T-cell (primary cell): ENCODE measurements around the gene FHOD3. TPM values are rescaled to one million over a fixed set of nuclear protein-coding genes. Genes with fewer than 3 reads are reported as not detected.

Source experiments
- ATAC-seq, 4 experiments: fragments of 200-7000 bp in 3 of 4; fragments of 150-1000 bp in 1 of 4; cut with Tn5 transposase; replicated peaks in 1 of 4; 1 replicate in 3 of 4; 2 replicates in 1 of 4; pipeline ENCODE4 v1.10.0; 2021; ENCODE audit warnings: moderate library complexity in 3 of 4, mild to moderate bottlenecking in 2 of 4, moderate number of reproducible peaks in 1 of 4
- CTCF ChIA-PET, 2 donors: fragments of 300-600 bp; sonication (Branson Sonifier 250); formaldehyde crosslinking; loops; one replicate each; lab custom pipeline; 2022; ENCODE audit warnings: antibody characterized with exemption in 2 of 2; lab: Charles Lee
- POLR2A ChIA-PET, 2 donors: fragments of 300-600 bp; sonication (Branson Sonifier 250); formaldehyde crosslinking; loops; one replicate each; lab custom pipeline; 2022; ENCODE audit warnings: antibody characterized with exemption in 2 of 2; lab: Charles Lee
- DNase-seq, 35 experiments: peaks; one replicate each; pipeline versions ENCODE4 v3.0.0 to v3.0.0-alpha.2; 2013 to 2023
- H3K27ac ChIP-seq: one replicate; pipeline ENCODE4 v1.5.1; 2013; ENCODE audit warnings: low read length
- H3K27me3 ChIP-seq, 2 experiments: replicated peaks in 1 of 2; 1 replicate in 1 of 2; 2 replicates in 1 of 2; pipeline versions ENCODE4 v1.6.1 to v1.7.0; 2013; ENCODE audit warnings: low read length in 1 of 2, mixed read lengths in 1 of 2; ENCODE audit not compliant: control insufficient read depth in 2 of 2, insufficient read depth in 2 of 2; ENCODE audit errors: extremely low read depth in 1 of 2
- H3K36me3 ChIP-seq, 2 donors: 1 replicate in 1 of 2; 2 replicates in 1 of 2; pipeline versions ENCODE4 v1.6.1 to v1.7.0; 2013; ENCODE audit warnings: low read length in 1 of 2; ENCODE audit not compliant: control insufficient read depth in 2 of 2, insufficient read depth in 1 of 2; ENCODE audit errors: extremely low read depth in 1 of 2
- H3K4me1 ChIP-seq, 2 experiments: 1 replicate in 1 of 2; 2 replicates in 1 of 2; pipeline versions ENCODE4 v1.6.1 to v1.7.0; 2013; ENCODE audit warnings: low read length in 2 of 2, mixed read lengths in 1 of 2; ENCODE audit not compliant: insufficient read depth in 2 of 2, control insufficient read depth in 1 of 2; ENCODE audit errors: extremely low read depth in 1 of 2
- H3K4me3 ChIP-seq, 2 donors: 1 replicate in 1 of 2; 2 replicates in 1 of 2; pipeline versions ENCODE4 v1.5.1 to v1.7.0; 2013; ENCODE audit warnings: mild to moderate bottlenecking in 2 of 2, low read length in 1 of 2, moderate library complexity in 1 of 2; ENCODE audit not compliant: control insufficient read depth in 1 of 2; ENCODE audit errors: extremely low read depth in 1 of 2
- H3K9me3 ChIP-seq: 2 replicates; pipeline ENCODE4 v1.7.0; 2013
- H3K27ac Mint-ChIP-seq, 2 donors: one replicate each; pipeline ENCODE4 v1.8.0; 2020 to 2021; ENCODE audit warnings: mild to moderate bottlenecking in 2 of 2, mixed read lengths in 2 of 2
- H3K27me3 Mint-ChIP-seq, 2 donors: one replicate each; pipeline ENCODE4 v1.8.0; 2021 to 2022; ENCODE audit warnings: mixed read lengths in 2 of 2
- H3K36me3 Mint-ChIP-seq: one replicate; pipeline ENCODE4 v1.8.0; 2021; ENCODE audit warnings: mixed read lengths
- H3K4me1 Mint-ChIP-seq, 3 donors: one replicate each; pipeline ENCODE4 v1.8.0; 2020 to 2022; ENCODE audit warnings: mixed read lengths in 3 of 3, mild to moderate bottlenecking in 1 of 3
- H3K4me3 Mint-ChIP-seq, 3 donors: one replicate each; pipeline ENCODE4 v1.8.0; 2020 to 2022; ENCODE audit warnings: mild to moderate bottlenecking in 3 of 3, mixed read lengths in 3 of 3, moderate library complexity in 3 of 3
- H3K9me3 Mint-ChIP-seq, 3 donors: one replicate each; pipeline ENCODE4 v1.8.0; 2020 to 2022; ENCODE audit warnings: mixed read lengths in 3 of 3
- WGBS: methylation state at CpG from one replicate; pipeline ENCODE4 v1.1.5; 2013; ENCODE audit warnings: missing lambda C conversion rate; ENCODE audit not compliant: insufficient coverage; 5-methylcytosine and 5-hydroxymethylcytosine counted together
- total RNA-seq, 35 experiments: library from RNA in 6 of 35; stranded (reverse) in 6 of 35; fragments of 120-200 nt in 1 of 35; gene quantifications; one replicate each; pipeline versions ENCODE4 v1.2.1 to v1.2.4 and lab custom pipeline; 2013 to 2026

The FHOD3 gene
- total RNA-seq, 5 donors from 2014 or later (not counting 1 experiment from before 2014, with no cell fraction given) = 0.06 TPM; not detected in 4

DNA sequence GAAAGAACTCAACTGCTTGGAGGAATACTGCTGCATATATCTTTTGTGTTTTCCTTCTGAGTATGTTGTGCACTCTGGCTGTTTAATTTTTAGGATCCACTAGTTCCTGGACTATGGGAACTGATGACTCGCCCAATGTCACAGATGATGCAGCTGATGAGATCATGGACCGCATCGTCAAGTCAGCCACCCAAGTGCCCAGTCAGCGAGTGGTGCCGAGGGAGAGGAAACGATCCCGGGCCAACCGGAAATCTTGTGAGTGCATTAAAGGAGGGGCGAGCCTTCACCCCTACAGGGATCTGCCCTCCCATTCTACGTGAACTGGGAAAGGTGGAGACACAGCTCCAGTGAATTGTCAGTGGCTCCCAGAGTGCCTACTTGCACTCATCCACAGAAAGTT is 471.7 kb downstream of the FHOD3 start:
- Histone ChIP-seq H3K4me1 (peaks cover 0 to 7% of the 10 kb centered on the region in 2 experiments), H3K27me3 (peaks cover 0 to 10% of the 10 kb centered on the region in 2 experiments), H3K27ac (no peak overlapping the region), H3K9me3 (no peaks in the 10 kb centered on the region), H3K4me3 (no peak overlapping the region), H3K36me3 (no peaks in the 10 kb centered on the region)
- ChIA-PET POLR2A (no interaction called here), CTCF (no interaction called here)
- no peak for ATAC-seq
- H3K27ac Mint-ChIP-seq = no peak overlapping the region
- WGBS = 95% methylated on average over 7 of the region's 10 CpGs
- no peak overlapping the region for H3K4me3 Mint-ChIP-seq
- no peaks in the 10 kb centered on the region for H3K36me3 Mint-ChIP-seq
- no peaks in the 10 kb centered on the region for H3K9me3 Mint-ChIP-seq
- DNase-seq = no peak
- H3K4me1 Mint-ChIP-seq = peaks cover 0 to 14% (median 9%) of the 10 kb centered on the region in 3 donors
- peaks cover 0 to 7% of the 10 kb centered on the region in 2 donors for H3K27me3 Mint-ChIP-seq

DNA sequence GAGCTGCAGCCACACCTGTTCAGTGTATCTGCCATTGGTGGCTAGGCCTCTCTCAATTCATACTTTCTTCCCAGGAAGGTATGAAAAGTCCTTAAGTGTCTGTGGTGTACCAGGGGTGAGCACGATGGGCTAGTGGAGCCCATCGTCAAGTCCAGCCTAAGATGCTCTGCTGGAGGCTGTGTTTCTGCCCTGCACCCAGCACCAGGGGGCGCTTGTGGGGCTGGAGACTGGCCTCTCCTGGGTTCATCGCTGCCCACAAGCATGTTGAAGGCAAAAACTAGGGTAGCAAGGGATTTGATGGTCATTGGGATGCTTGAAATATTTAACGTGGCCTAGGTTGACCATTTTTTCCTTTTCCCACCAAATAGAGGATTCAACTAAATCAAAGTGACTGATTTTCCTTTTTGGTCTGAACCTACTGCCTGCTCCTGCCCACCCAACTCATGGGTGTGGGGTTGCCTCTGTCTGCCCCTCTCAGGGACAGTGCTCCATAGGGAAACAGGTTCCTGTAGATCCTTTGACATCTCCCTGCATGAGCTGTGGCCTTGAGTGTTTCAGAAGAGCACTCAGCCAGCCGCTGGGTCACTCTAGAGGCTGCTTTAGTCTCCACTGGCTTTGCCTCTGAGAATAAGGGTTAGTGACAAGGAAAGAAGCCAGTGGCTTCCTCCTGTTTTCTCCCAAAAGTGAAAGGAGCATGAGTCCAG is 472.2 kb downstream of the FHOD3 start:
- no peaks in the 10 kb centered on the region for H3K9me3 ChIP-seq
- H3K4me3 Mint-ChIP-seq = no peak overlapping the region
- H3K4me1 Mint-ChIP-seq = peaks cover 0 to 14% (median 9%) of the 10 kb centered on the region in 3 donors
- no peaks in the 10 kb centered on the region for H3K36me3 Mint-ChIP-seq
- CTCF ChIA-PET = no interaction called here
- no peak overlapping the region for H3K27ac Mint-ChIP-seq
- no peaks in the 10 kb centered on the region for H3K36me3 ChIP-seq
- 100% methylated on average over 2 of the region's 6 CpGs for WGBS
- DNase-seq (peak in 1 of 35 experiments; percentile 3), ATAC-seq (no peak)
- H3K27me3 Mint-ChIP-seq = peaks cover 0 to 7% of the 10 kb centered on the region in 2 donors
- no peak overlapping the region for H3K27ac ChIP-seq
- POLR2A ChIA-PET = no interaction called here
- H3K4me3 ChIP-seq = no peak overlapping the region
- no peaks in the 10 kb centered on the region for H3K9me3 Mint-ChIP-seq
- peaks cover 0 to 10% of the 10 kb centered on the region in 2 experiments for H3K27me3 ChIP-seq
- peaks cover 0 to 7% of the 10 kb centered on the region in 2 experiments for H3K4me1 ChIP-seq

- H3K27ac Mint-ChIP-seq = no peak overlapping the region
- CTCF ChIA-PET = no interaction called here
These were observed 472.9 kb downstream of the FHOD3 start for GRCh38 chr18:36770315-36770946.

GRCh38 chr18:36771245-36771644 is 473.7 kb downstream of the FHOD3 start:
- H3K4me3 Mint-ChIP-seq = no peak overlapping the region

More at GRCh38 chr18:36770315-36770946, 472.9 kb downstream of the FHOD3 start:
- H3K27me3 ChIP-seq = peaks cover 0 to 10% of the 10 kb centered on the region in 2 experiments
- POLR2A ChIA-PET = no interaction called here
- no peak overlapping the region for H3K4me3 Mint-ChIP-seq
- H3K36me3 Mint-ChIP-seq = no peaks in the 10 kb centered on the region
- H3K4me1 Mint-ChIP-seq = peaks cover 0 to 14% (median 9%) of the 10 kb centered on the region in 3 donors
- H3K4me3 ChIP-seq = no peak overlapping the region
- H3K27me3 Mint-ChIP-seq = peaks cover 0 to 7% of the 10 kb centered on the region in 2 donors
- no peaks in the 10 kb centered on the region for H3K9me3 Mint-ChIP-seq
- H3K9me3 ChIP-seq = no peaks in the 10 kb centered on the region
- no peak for ATAC-seq
- WGBS = no CpG with 5 or more reads among the region's 3 CpGs
- H3K27ac ChIP-seq = no peak overlapping the region
- DNase-seq = no peak
- H3K4me1 ChIP-seq = peaks cover 0 to 7% of the 10 kb centered on the region in 2 experiments
- H3K36me3 ChIP-seq = no peaks in the 10 kb centered on the region

DNA sequence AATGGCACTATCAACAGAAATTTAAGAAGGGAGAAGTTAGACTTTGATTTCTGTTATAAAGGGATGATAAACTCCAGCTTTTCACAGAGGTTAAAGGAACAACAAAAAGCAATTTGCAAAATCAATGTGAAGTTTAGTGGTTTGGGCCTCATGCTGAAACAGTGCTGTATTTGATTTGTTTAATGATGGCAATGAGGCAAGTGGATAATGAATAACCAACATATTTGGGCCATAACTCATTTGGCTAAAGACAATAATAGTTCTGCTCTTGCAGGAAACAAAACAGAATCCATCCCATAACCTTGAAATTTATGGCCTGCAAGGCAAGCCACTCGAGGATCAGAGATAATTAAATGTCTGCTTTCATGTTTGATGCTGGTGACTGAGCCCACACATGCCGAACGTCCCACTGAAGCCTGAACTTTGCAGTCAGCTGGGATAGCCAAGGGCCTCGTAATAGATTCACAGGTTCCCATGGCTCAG is 474.8 kb downstream of the FHOD3 start:
- CTCF ChIA-PET = no interaction called here
- WGBS = 85% methylated on average over 4 of the region's 4 CpGs
- Histone ChIP-seq H3K36me3 (no peaks in the 10 kb centered on the region), H3K9me3 (no peaks in the 10 kb centered on the region), H3K4me1 (peaks cover 0 to 7% of the 10 kb centered on the region in 2 experiments), H3K4me3 (no peak overlapping the region), H3K27me3 (peaks cover 0 to 10% of the 10 kb centered on the region in 2 experiments), H3K27ac (no peak overlapping the region)
- ATAC-seq = no peak
- DNase-seq = no peak
- H3K4me3 Mint-ChIP-seq = no peak overlapping the region
- H3K27ac Mint-ChIP-seq = no peak overlapping the region
- no peaks in the 10 kb centered on the region for H3K36me3 Mint-ChIP-seq
- no peaks in the 10 kb centered on the region for H3K9me3 Mint-ChIP-seq
- peaks cover 0 to 7% of the 10 kb centered on the region in 2 donors for H3K27me3 Mint-ChIP-seq
- POLR2A ChIA-PET = no interaction called here
- H3K4me1 Mint-ChIP-seq = peaks cover 0 to 14% (median 9%) of the 10 kb centered on the region in 3 donors

More at GRCh38 chr18:36771245-36771644, 473.7 kb downstream of the FHOD3 start:
- peaks cover 0 to 10% of the 10 kb centered on the region in 2 experiments for H3K27me3 ChIP-seq
- H3K9me3 ChIP-seq = no peaks in the 10 kb centered on the region
- H3K4me3 ChIP-seq = no peak overlapping the region
- no peaks in the 10 kb centered on the region for H3K36me3 Mint-ChIP-seq
- CTCF ChIA-PET = interaction anchor here in 1 of 2 donors (0.7 kb wide), 1 partner anchor 40 kb away, joined by 3 read pairs; no protein-coding TSS in a partner anchor
- peaks cover 0 to 14% (median 9%) of the 10 kb centered on the region in 3 donors for H3K4me1 Mint-ChIP-seq
- no peaks in the 10 kb centered on the region for H3K9me3 Mint-ChIP-seq
- no peak overlapping the region for H3K27ac ChIP-seq
- H3K4me1 ChIP-seq = peaks cover 0 to 7% of the 10 kb centered on the region in 2 experiments
- peaks cover 0 to 7% of the 10 kb centered on the region in 2 donors for H3K27me3 Mint-ChIP-seq
- H3K27ac Mint-ChIP-seq = no peak overlapping the region
- no peaks in the 10 kb centered on the region for H3K36me3 ChIP-seq
- WGBS = 0% methylated on average over 1 of the region's 4 CpGs
- POLR2A ChIA-PET = no interaction called here
- ATAC-seq (no peak), DNase-seq (no peak)

- Histone ChIP-seq H3K9me3 (no peaks in the 10 kb centered on the region), H3K27me3 (peaks cover 0 to 3% of the 10 kb centered on the region in 2 experiments), H3K36me3 (no peaks in the 10 kb centered on the region), H3K4me3 (no peak overlapping the region), H3K4me1 (peaks cover 0 to 7% of the 10 kb centered on the region in 2 experiments), H3K27ac (no peak overlapping the region)
- H3K27ac Mint-ChIP-seq = no peak overlapping the region
- WGBS = 100% methylated on average over 1 of the region's 4 CpGs
- ChIA-PET CTCF (no interaction called here), POLR2A (no interaction called here)
- H3K36me3 Mint-ChIP-seq = peaks cover 18% of the 10 kb centered on the region
- H3K4me3 Mint-ChIP-seq = no peak overlapping the region
- DNase-seq (no peak), ATAC-seq (no peak)
- H3K27me3 Mint-ChIP-seq = peaks cover 0 to 3% of the 10 kb centered on the region in 2 donors
- peaks cover 0 to 14% (median 9%) of the 10 kb centered on the region in 3 donors for H3K4me1 Mint-ChIP-seq
- H3K9me3 Mint-ChIP-seq = no peaks in the 10 kb centered on the region
These were observed 477.9 kb downstream of the FHOD3 start for GRCh38 chr18:36775396-36775795.
